GM19023 (cell line): Measurements from ENCODE around the gene OSR1.
"Not testable (repeated sequence)": the region's sequence is repeated elsewhere in the genome, so short reads cannot be mapped to it uniquely, and the experiment has no call there.

Source experiments
- ATAC-seq: cut with Tn5 transposase; IDR thresholded peaks from one replicate; pipeline ENCODE4 v1.9.1; 2021; ENCODE audit warnings: mild to moderate bottlenecking, moderate library complexity; ENCODE audit not compliant: unreplicated experiment

OSR1 gene

GRCh38 chr2:19358242-19359020, at the start of gene OSR1:
Gene OSR1, minus strand, starts transcription at chr2:19358623. Its CDS starts 4,818 bp downstream, at chr2:19353805.
- no peak for ATAC-seq

DNA sequence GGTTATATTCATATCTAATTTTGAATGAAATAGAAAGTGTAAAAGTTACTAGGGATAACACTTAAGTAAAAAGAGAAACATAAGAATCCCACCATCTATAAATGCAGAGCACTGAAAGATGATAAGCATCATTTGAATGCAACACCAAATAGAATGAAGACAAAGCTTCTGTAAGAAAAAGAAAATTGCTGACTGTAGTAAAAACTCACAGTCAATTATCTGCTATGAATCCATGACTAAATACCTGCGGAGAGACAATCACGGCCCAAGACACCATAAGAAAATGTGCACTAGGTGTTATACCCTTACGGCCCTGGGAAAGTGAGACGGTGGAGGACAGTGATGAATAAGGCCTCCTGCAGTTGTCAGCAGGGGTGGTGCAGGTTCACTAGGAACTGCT, 45.4 kb upstream of the OSR1 start:
- ATAC-seq = no peak

GRCh38 chr2:19392191-19392590, 33.8 kb upstream of the OSR1 start:
- ATAC-seq = no peak

GRCh38 chr2:19389469-19389868, 31.0 kb upstream of the OSR1 start:
- ATAC-seq = not testable (repeated sequence)

GRCh38 chr2:19380532-19380931, 22.1 kb upstream of the OSR1 start:
- no peak for ATAC-seq

- ATAC-seq = no peak
Measured at GRCh38 chr2:19378939-19379338, 20.5 kb upstream of the OSR1 start.

DNA sequence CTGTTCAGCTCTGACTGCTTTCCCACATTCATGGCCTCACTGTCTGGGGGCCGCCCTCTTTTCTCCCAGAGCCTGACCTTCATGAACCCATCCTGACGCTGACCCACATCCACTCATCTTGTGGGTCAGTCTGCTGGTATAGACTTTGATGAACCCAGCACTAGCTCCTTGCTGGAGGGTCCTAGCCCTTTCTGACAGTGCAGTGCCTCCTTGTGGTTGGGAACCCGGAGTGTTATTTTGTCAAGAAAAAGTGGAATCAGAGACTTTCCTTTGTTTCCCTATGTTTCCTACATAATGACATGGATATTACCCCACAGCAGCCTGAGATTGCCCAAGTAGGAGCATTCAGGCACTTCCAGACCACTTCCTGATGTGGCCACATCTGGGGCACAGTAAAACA, 19.3 kb upstream of the OSR1 start:
- no peak for ATAC-seq

- no peak for ATAC-seq
Measured at GRCh38 chr2:19373352-19373751, 14.9 kb upstream of the OSR1 start.

DNA sequence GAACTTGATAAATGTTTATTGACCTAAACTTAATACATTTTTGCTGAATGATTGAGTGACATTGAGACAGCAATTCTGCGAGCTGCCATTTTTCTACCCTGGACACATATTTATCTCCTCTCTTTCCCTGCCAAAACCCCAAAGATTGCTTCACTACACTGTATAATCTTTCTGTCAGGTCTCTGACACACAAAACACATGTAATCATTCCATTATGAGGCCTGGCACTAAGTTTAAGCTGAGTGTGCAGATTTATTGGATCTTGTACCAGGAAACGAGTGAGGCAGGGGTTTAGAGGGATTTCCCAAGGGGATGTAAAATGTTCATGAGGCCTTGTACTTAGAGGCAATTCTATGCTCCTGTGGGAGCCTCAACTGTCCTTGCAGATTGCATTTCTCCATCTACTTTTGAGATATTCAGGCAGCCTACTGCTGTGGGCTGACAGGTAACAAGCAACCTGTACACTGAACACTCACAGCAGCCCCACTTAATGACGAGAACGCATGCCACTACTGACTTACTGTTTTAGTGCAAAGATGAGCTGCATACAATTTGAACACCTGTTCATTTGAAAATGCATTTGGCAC, 13.7 kb upstream of the OSR1 start:
- ATAC-seq = no peak

- no peak for ATAC-seq
Measured at GRCh38 chr2:19369341-19369955, 11.0 kb upstream of the OSR1 start.

DNA sequence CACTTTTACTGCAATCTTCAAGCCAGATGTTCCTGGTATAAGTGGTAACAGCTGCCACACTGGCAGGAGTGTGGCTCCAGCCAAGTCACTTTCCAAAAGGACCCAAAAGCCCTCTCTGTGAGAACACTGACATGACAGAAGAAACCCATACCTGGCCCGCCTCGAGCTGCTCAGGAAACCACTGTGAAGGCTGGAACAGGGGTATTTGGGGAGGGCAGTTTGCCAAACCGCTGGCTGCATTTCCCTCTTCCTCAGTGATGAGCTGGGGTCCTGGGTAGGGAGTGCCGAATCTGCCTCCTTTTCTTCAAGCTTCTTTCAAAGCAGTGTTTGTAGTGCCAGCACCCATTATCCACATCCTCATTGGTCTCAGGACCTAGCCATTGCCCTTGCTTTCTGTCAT, 10.3 kb upstream of the OSR1 start:
- ATAC-seq = no peak

- ATAC-seq = no peak
Measured at GRCh38 chr2:19367326-19367725, 8.9 kb upstream of the OSR1 start.

- no peak for ATAC-seq
Measured at GRCh38 chr2:19365126-19365525, 6.7 kb upstream of the OSR1 start.

DNA sequence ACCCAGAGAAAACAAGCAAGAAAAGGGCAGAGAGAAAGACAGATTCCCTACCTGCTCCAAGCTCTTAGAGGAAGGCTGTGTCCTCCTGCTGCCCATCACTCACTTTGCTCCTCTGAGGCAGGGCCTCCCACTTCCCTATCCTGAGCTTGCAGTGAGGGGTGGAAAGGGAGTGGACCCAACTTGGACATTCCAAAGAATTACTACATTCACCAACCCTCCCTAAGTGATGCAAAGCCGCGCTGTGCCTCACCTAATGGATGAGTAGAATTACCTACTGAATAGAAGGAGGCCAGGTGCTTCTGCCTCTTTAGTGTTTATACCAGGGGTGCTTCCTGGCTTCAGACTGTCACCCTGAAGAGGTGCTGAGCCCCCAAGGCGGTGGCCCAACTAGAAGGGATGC, 5.6 kb upstream of the OSR1 start:
- no peak for ATAC-seq

DNA sequence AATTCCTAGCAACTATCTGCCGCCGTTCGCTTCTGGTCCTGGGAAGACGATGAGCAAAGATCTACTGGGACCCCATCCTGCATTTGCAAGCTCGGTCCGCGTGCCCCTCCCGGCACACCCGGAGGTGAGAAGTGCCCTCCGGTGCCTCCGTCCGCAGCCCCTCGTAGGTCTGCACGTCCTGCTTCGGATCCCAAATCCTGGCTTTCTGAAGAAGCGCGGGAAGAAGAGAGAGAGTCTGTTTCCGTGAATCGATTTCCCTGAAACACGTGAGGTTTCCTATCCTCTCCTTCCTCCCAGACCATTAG, 5.0 kb upstream of the OSR1 start:
- no peak for ATAC-seq

DNA sequence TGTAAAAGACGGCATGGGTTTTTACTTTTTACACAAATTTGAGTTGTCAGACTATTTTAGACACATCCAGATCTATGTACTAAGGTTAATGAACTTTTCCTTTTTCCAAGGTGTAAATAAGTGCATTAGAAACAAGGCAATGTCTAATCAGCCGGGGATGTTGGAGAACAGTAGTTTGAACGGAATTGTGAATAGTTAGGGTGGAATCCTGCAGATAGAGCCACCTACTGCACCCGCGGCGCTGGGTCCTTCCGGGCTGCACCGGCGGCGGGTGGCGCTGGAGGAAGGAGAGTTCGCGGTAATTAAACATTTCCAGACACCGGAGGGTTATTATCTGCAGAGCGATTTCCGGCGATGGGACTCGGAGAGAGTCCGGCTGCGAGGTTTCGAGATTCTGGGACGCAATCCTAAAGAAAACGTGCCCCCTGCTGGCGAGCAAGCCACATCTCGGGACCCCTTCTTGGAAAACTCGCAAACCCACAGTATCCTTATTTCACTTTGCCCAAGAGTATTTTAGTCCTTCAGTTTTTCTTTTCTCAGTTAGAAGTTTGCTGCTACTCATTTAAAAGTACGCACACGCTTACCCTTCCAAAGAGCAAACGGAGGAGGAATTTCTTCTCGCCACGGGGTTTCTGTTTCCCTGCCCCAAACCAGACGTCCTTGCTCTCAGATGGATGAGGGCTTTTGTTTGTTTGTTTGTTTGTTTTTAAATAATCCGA, 4.5 kb upstream of the OSR1 start:
- no peak for ATAC-seq

GRCh38 chr2:19362094-19362754, 3.8 kb upstream of the OSR1 start:
- ATAC-seq = no peak

- ATAC-seq = no peak
Measured at GRCh38 chr2:19361325-19361990, 3.0 kb upstream of the OSR1 start.

GRCh38 chr2:19360966-19361321, 2.5 kb upstream of the OSR1 start:
- no peak for ATAC-seq

DNA sequence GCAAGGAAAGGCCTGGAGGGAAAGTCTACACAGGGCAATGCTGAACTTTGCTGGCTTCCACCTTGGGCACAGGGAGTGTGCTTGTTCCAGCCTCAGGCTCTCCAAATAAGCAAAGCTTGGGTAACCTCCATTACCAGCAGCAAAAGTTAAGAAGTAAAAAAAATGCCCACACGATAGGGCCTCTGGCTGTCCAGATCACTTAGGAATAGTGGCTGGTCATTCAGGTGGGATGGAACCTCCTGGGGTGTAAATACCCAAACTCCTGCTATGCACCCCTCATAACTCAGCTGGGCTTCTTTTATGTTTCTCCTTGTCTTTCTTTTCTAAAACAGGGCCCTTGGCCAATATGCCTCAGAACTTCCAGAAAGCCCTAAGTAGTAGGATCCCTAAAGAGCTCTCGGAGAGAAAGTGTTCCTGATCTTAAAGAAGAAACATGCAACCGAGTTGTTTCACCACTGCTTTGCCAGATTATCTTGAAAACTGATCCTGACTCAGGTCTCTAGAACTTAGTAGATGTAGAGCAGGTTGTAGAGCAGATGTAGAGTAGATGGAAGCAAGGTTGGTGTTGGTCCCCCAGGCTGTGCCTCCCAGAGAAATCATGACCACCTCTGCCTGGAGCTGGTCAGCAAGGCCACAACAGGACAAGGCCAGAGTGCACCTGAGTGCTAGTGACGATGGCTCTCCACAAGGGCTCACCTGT, 2.0 kb upstream of the OSR1 start:
- no peak for ATAC-seq
